Keratinocyte (primary cell): ENCODE measurements around the gene TNFSF13B. TPM values are rescaled to one million over a fixed set of nuclear protein-coding genes. Genes with fewer than 3 reads are reported as not detected.

Source experiments
- DNase-seq: peaks from one replicate; pipeline ENCODE4 v3.0.0-alpha.2; 2011; ENCODE audit warnings: low read depth, missing footprints, low spot score
- FAIRE-seq: peaks from 2 replicates; lab custom pipeline; 2011; peaks lifted over from hg19 to GRCh38; lab: Jason Lieb, UNC
- H2AFZ ChIP-seq: 2 replicates; pipeline ENCODE4 v1.6.0; 2012; ENCODE audit warnings: low read length, control low read depth, inconsistent platforms; ENCODE audit not compliant: control insufficient read depth
- H3K27ac ChIP-seq: 2 replicates; pipeline ENCODE4 v1.5.1; 2011; ENCODE audit warnings: low read length; ENCODE audit not compliant: control insufficient read depth, insufficient read depth
- H3K27me3 ChIP-seq: 3 replicates; pipeline ENCODE4 v1.6.0; 2011; ENCODE audit warnings: low read length; ENCODE audit not compliant: control insufficient read depth, insufficient read depth; ENCODE audit errors: extremely low read depth
- H3K36me3 ChIP-seq, 2 experiments: 2 replicates in 1 of 2; 3 replicates in 1 of 2; pipeline ENCODE4 v1.5.1; 2011; ENCODE audit warnings: low read length in 2 of 2, mild to moderate bottlenecking in 1 of 2; ENCODE audit not compliant: control insufficient read depth in 2 of 2, insufficient read depth in 2 of 2; ENCODE audit errors: extremely low read depth in 1 of 2
- H3K4me1 ChIP-seq: 3 replicates; pipeline ENCODE4 v1.5.1; 2011; ENCODE audit warnings: low read length; ENCODE audit not compliant: control insufficient read depth, insufficient read depth; ENCODE audit errors: extremely low read depth
- H3K4me2 ChIP-seq: 3 replicates; pipeline ENCODE4 v1.6.0; 2011; ENCODE audit warnings: low read depth, low read length; ENCODE audit not compliant: control insufficient read depth, insufficient read depth; ENCODE audit errors: extremely low read depth
- H3K4me3 ChIP-seq, 3 experiments: fragments of 200-600 bp in 1 of 3; sonication (generic) in 1 of 3; 2 replicates in 2 of 3; 3 replicates in 1 of 3; pipeline ENCODE4 v1.5.1; 2011 to 2016; ENCODE audit warnings: low read length in 3 of 3, mild to moderate bottlenecking in 3 of 3, control low read depth in 2 of 3, inconsistent platforms in 1 of 3, low read depth in 1 of 3, mixed read lengths in 1 of 3, mixed run types in 1 of 3, moderate library complexity in 1 of 3; ENCODE audit not compliant: control insufficient read depth in 2 of 3, insufficient read depth in 2 of 3; ENCODE audit errors: extremely low read depth in 1 of 3
- H3K79me2 ChIP-seq: 2 replicates; pipeline ENCODE4 v1.6.0; 2012; ENCODE audit warnings: low read length; ENCODE audit not compliant: control insufficient read depth, insufficient read depth
- H3K9ac ChIP-seq: 3 replicates; pipeline ENCODE4 v1.6.0; 2011; ENCODE audit warnings: low read length; ENCODE audit not compliant: control insufficient read depth, insufficient read depth; ENCODE audit errors: extremely low read depth
- H3K9me1 ChIP-seq: 3 replicates; pipeline ENCODE4 v1.6.0; 2011; ENCODE audit warnings: low read length; ENCODE audit not compliant: control insufficient read depth, insufficient read depth; ENCODE audit errors: extremely low read depth
- H3K9me3 ChIP-seq: 2 replicates; pipeline ENCODE4 v1.5.1; 2012; ENCODE audit warnings: low read depth, low read length; ENCODE audit not compliant: control insufficient read depth
- H4K20me1 ChIP-seq: 3 replicates; pipeline ENCODE4 v1.6.0; 2011; ENCODE audit warnings: low read length; ENCODE audit not compliant: control insufficient read depth, insufficient read depth; ENCODE audit errors: extremely low read depth
- EZH2 ChIP-seq: IDR thresholded peaks from one replicate; pipeline ENCODE4 v1.6.1; 2012; ENCODE audit warnings: inconsistent platforms, mild to moderate bottlenecking, low read length, moderate library complexity
- dilution Hi-C: fragments of 300-500 bp; cut with MboI; formaldehyde crosslinking; loops from one replicate; pipeline ENCODE4 v1.7.0; 2020; ENCODE audit warnings: low sequenced_read_pairs; ENCODE audit not compliant: extremely low pct_ligation_motif_present
- polyA plus RNA-seq, 5 experiments: library from polyadenylated mRNA; depleted of rRNA in 3 of 5; stranded (reverse) in 3 of 5; stranded (forward) in 1 of 5; unstranded in 1 of 5; fragments of >200 nt; gene quantifications; 1 replicate in 1 of 5; 2 replicates in 3 of 5; 3 replicates in 1 of 5; pipeline versions ENCODE4 v1.2.1 to v1.2.3, GENCODE V29; 2011 to 2012; ENCODE audit warnings: missing spikeins in 2 of 5, low read depth in 1 of 5, low replicate concordance in 1 of 5
- TF ChIP-seq, protein P1 (sequence below), 3 experiments: IDR thresholded peaks in 1 of 3; conservative IDR thresholded peaks in 1 of 3; optimal IDR thresholded peaks in 1 of 3; 2 replicates in 2 of 3; 3 replicates in 1 of 3; pipeline versions ENCODE3 to v1.5.1; 2011; ENCODE audit warnings: low read length in 3 of 3, mild to moderate bottlenecking in 3 of 3, moderate library complexity in 2 of 3, control low read depth in 1 of 3, inconsistent platforms in 1 of 3; ENCODE audit not compliant: insufficient read depth in 2 of 3; ENCODE audit errors: extremely low read depth in 1 of 3

Gene TNFSF13B
- polyA plus RNA-seq, 1 donor (not counting 4 experiments of a cell fraction or from before 2014, with no cell fraction given) = 1.1 TPM

DNA sequence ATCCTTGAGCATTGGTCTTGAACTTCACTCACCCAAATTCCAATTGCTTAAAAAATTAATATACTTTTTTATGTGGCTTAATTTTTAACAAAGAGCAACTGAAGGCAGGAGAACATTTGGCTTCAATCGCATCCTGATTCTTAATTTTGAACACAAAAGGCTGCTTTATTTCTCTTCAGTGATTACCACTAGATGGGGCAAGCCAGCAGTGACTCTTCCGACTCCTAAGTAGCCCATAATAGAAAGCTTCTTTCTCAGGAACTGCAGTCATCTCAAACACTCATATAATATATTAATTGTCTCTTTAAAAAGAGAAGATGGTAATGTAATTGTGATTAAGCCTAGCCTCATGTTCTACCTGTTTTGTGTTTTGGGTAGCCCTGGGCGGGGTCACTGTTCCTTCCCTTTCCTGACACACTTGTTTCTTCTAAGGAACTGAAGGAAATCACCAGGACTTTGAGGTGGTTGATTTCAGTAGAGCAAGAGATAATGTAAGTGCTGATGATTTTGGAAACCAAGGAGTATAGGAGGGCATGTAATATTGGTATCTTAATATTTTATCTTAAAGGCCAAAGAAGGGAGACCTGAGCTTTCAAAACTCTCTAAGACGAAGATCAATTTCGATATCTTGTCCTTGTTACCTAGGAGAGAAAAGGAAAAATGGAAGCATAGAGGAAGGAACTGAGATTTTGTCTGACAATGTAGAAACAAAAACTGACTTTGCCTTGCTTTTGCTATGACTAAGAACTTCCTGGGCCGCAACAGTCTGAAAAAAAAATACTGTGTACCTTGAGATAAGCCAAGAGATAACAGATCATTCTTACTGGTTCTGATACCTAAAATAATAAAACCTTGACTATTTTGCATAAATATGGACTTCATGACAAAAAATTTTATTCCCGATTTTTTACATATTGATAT, 73.1 kb downstream of the TNFSF13B start:
- no peaks in the 10 kb centered on the region for H3K4me1 ChIP-seq
- TF ChIP-seq EZH2 = no peak
- TF ChIP-seq, protein P1, sequence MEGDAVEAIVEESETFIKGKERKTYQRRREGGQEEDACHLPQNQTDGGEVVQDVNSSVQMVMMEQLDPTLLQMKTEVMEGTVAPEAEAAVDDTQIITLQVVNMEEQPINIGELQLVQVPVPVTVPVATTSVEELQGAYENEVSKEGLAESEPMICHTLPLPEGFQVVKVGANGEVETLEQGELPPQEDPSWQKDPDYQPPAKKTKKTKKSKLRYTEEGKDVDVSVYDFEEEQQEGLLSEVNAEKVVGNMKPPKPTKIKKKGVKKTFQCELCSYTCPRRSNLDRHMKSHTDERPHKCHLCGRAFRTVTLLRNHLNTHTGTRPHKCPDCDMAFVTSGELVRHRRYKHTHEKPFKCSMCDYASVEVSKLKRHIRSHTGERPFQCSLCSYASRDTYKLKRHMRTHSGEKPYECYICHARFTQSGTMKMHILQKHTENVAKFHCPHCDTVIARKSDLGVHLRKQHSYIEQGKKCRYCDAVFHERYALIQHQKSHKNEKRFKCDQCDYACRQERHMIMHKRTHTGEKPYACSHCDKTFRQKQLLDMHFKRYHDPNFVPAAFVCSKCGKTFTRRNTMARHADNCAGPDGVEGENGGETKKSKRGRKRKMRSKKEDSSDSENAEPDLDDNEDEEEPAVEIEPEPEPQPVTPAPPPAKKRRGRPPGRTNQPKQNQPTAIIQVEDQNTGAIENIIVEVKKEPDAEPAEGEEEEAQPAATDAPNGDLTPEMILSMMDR (optimal IDR thresholded peaks at IDR 0.05 in 1 of 3, IDR thresholded peaks at IDR 0.05 in 1 of 3, conservative IDR thresholded peaks at IDR 0.05 in 1 of 3; ENCODE audit: extremely low read depth in 1 of 3, insufficient read depth in 2 of 3, low read length in 3 of 3) = peak in 1 of 3 experiments; percentile 54
- H3K9me1 ChIP-seq = no peaks in the 10 kb centered on the region
- H3K4me3 ChIP-seq = no peak overlapping the region
- DNase-seq (no peak), FAIRE-seq (no peak)
- H3K9ac ChIP-seq = no peak overlapping the region
- no peak overlapping the region for H3K27ac ChIP-seq
- no peak overlapping the region for H3K4me2 ChIP-seq
- no peak overlapping the region for H2AFZ ChIP-seq
- no peaks in the 10 kb centered on the region for H3K9me3 ChIP-seq
- H4K20me1 ChIP-seq = no peaks in the 10 kb centered on the region
- no peaks in the 10 kb centered on the region for H3K79me2 ChIP-seq
- H3K27me3 ChIP-seq = no peaks in the 10 kb centered on the region
- no peaks in the 10 kb centered on the region for H3K36me3 ChIP-seq
- dilution Hi-C loops = no loop called here

DNA sequence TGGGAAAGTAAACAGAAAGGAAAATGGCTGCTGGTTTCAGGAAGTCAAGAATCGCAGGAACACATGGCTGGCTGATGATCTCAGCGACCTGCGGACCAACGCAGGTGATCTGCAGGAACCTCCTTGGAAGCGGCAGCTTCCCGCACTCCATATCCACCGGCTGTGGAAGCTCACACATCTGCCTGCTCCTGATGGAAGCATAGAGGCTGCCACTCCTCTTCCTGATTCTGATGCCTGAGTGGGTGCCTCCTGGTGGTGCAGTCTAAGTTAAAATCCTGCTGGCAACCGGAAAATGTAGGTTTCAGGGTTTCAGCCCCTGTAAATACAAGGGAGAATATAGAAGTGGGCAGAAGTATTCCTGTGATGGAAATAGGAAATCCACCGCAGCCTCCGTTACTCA, 75.5 kb downstream of the TNFSF13B start:
- Histone ChIP-seq H3K9me1 (no peaks in the 10 kb centered on the region), H3K4me3 (no peak overlapping the region), H3K79me2 (no peaks in the 10 kb centered on the region), H3K36me3 (no peaks in the 10 kb centered on the region), H2AFZ (no peak overlapping the region), H3K9ac (no peak overlapping the region), H4K20me1 (no peaks in the 10 kb centered on the region), H3K4me2 (no peak overlapping the region), H3K27ac (no peak overlapping the region), H3K4me1 (no peaks in the 10 kb centered on the region), H3K9me3 (no peaks in the 10 kb centered on the region), H3K27me3 (no peaks in the 10 kb centered on the region)
- dilution Hi-C loops = no loop called here
- DNase-seq (no peak), FAIRE-seq (no peak)
- no peak for TF ChIP-seq EZH2
- TF ChIP-seq, protein P1 (optimal IDR thresholded peaks at IDR 0.05 in 1 of 3, IDR thresholded peaks at IDR 0.05 in 1 of 3, conservative IDR thresholded peaks at IDR 0.05 in 1 of 3; ENCODE audit: extremely low read depth in 1 of 3, insufficient read depth in 2 of 3, low read length in 3 of 3) = no peak
